Natural killer cell treated with Interleukin-12 subunit alpha and Interleukin-12 subunit beta and Interleukin-15 and Interleukin-18, amount 100 ng/mL, for 72 hours (primary cell): Measurements from ENCODE around the gene CCDC85A. TPM values are rescaled to one million over a fixed set of nuclear protein-coding genes. Genes with fewer than 3 reads are reported as not detected.

Experiments used
- ATAC-seq, 2 donors: fragments of 150-1000 bp; cut with Tn5 transposase in 1 of 2; sonication (Bioruptor Pico), chemical (Tn5 transposase) in 1 of 2; 2 replicates each; pipeline ENCODE4 v1.10.0; 2021
- DNase-seq: peaks from one replicate; pipeline ENCODE4 v3.0.0; 2022; ENCODE audit warnings: low spot score
- H3K27ac Mint-ChIP-seq, 2 donors: 1 replicate in 1 of 2; 2 replicates in 1 of 2; pipeline ENCODE4 v1.8.0; 2022; ENCODE audit warnings: mixed read lengths in 2 of 2, mild to moderate bottlenecking in 1 of 2, moderate library complexity in 1 of 2
- H3K27me3 Mint-ChIP-seq, 2 donors: 1 replicate in 1 of 2; 2 replicates in 1 of 2; pipeline ENCODE4 v1.8.0; 2022; ENCODE audit warnings: mixed read lengths in 2 of 2
- H3K36me3 Mint-ChIP-seq: one replicate; pipeline ENCODE4 v1.8.0; 2022; ENCODE audit warnings: mixed read lengths
- H3K4me1 Mint-ChIP-seq, 2 donors: 1 replicate in 1 of 2; 2 replicates in 1 of 2; pipeline ENCODE4 v1.8.0; 2022; ENCODE audit warnings: low read depth in 2 of 2, mixed read lengths in 2 of 2, mild to moderate bottlenecking in 1 of 2
- H3K4me3 Mint-ChIP-seq: one replicate; pipeline ENCODE4 v1.8.0; 2022; ENCODE audit warnings: mixed read lengths
- H3K9me3 Mint-ChIP-seq: 2 replicates; pipeline ENCODE4 v1.8.0; 2022; ENCODE audit warnings: mixed read lengths
- total RNA-seq, 2 donors: library from RNA; stranded (reverse); gene quantifications; one replicate each; pipeline ENCODE4 v1.2.3, GENCODE V29; 2022

Gene CCDC85A
- total RNA-seq, 2 donors from 2014 or later, result not detected

GRCh38 chr2:56410140-56410539 lies 226.3 kb downstream of the CCDC85A start:
- DNase-seq (no peak), ATAC-seq (no peak)
- H3K27ac Mint-ChIP-seq, result no peak overlapping the region
- peaks cover 24% of the 10 kb centered on the region for H3K9me3 Mint-ChIP-seq
- H3K36me3 Mint-ChIP-seq, result no peaks in the 10 kb centered on the region
- no peaks in the 10 kb centered on the region for H3K27me3 Mint-ChIP-seq
- no peak overlapping the region for H3K4me3 Mint-ChIP-seq
- H3K4me1 Mint-ChIP-seq, result no peaks in the 10 kb centered on the region

GRCh38 chr2:56416500-56417176 lies 232.8 kb downstream of the CCDC85A start:
- H3K9me3 Mint-ChIP-seq, result peaks cover 21% of the 10 kb centered on the region
- H3K27ac Mint-ChIP-seq, result no peak overlapping the region
- H3K4me1 Mint-ChIP-seq, result no peaks in the 10 kb centered on the region
- H3K4me3 Mint-ChIP-seq, result no peak overlapping the region
- H3K36me3 Mint-ChIP-seq, result no peaks in the 10 kb centered on the region
- DNase-seq, result no peak
- H3K27me3 Mint-ChIP-seq, result no peaks in the 10 kb centered on the region
- no peak for ATAC-seq
